AG09309 (cell line): ENCODE results near the gene TIMM21.

Experiments
- DNase-seq: peaks from one replicate; pipeline ENCODE4 v3.0.0-alpha.2; 2010; ENCODE audit warnings: low read depth
- H3K4me3 ChIP-seq: 2 replicates; pipeline ENCODE4 v1.5.1; 2011; ENCODE audit warnings: mild to moderate bottlenecking, low read depth, low read length, moderate library complexity; ENCODE audit not compliant: control insufficient read depth
- TF ChIP-seq, protein P1 (sequence below): IDR thresholded peaks from 2 replicates; pipeline ENCODE4 v1.5.1; 2011; ENCODE audit warnings: mild to moderate bottlenecking, low read depth, low read length, inconsistent platforms; ENCODE audit not compliant: insufficient read depth, control insufficient read depth; ENCODE audit errors: missing control alignments

Gene TIMM21

GRCh38 chr18:74153377-74153776 lies 5.1 kb downstream of the TIMM21 start:
- no peak for DNase-seq
- TF ChIP-seq, protein P1, sequence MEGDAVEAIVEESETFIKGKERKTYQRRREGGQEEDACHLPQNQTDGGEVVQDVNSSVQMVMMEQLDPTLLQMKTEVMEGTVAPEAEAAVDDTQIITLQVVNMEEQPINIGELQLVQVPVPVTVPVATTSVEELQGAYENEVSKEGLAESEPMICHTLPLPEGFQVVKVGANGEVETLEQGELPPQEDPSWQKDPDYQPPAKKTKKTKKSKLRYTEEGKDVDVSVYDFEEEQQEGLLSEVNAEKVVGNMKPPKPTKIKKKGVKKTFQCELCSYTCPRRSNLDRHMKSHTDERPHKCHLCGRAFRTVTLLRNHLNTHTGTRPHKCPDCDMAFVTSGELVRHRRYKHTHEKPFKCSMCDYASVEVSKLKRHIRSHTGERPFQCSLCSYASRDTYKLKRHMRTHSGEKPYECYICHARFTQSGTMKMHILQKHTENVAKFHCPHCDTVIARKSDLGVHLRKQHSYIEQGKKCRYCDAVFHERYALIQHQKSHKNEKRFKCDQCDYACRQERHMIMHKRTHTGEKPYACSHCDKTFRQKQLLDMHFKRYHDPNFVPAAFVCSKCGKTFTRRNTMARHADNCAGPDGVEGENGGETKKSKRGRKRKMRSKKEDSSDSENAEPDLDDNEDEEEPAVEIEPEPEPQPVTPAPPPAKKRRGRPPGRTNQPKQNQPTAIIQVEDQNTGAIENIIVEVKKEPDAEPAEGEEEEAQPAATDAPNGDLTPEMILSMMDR = no peak
- H3K4me3 ChIP-seq = no peak overlapping the region

- TF ChIP-seq, protein P1 = no peak
- no peak for DNase-seq
- no peak overlapping the region for H3K4me3 ChIP-seq
Observed at GRCh38 chr18:74153793-74154192, 5.5 kb downstream of the TIMM21 start.

- no peak for DNase-seq
- TF ChIP-seq, protein P1 = no peak
- no peak overlapping the region for H3K4me3 ChIP-seq
Observed at GRCh38 chr18:74154716-74155115, 6.4 kb downstream of the TIMM21 start.

DNA sequence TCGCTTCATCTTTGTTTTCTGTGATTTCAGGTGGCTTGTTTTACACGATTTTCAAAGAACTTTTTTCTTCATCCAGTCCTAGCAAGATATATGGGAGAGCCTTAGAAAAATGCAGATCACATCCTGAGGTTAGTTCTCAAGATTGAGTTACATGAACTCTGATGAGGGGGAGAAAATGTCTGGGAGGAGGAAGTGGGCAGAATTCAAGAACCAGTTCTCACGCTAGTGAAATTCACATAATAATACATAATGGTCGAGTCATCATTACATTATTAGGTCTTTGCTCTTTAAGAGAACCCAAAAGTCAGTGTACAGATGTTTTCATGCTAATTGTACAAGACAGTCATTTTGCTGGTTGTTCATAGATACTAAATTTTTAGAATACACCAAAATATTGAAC lies 7.0 kb downstream of the TIMM21 start:
- DNase-seq = no peak
- no peak overlapping the region for H3K4me3 ChIP-seq
- TF ChIP-seq, protein P1 = no peak

- TF ChIP-seq, protein P1 = no peak
- no peak overlapping the region for H3K4me3 ChIP-seq
- DNase-seq = no peak
Observed at GRCh38 chr18:74163019-74163660, 14.8 kb downstream of the TIMM21 start.

DNA sequence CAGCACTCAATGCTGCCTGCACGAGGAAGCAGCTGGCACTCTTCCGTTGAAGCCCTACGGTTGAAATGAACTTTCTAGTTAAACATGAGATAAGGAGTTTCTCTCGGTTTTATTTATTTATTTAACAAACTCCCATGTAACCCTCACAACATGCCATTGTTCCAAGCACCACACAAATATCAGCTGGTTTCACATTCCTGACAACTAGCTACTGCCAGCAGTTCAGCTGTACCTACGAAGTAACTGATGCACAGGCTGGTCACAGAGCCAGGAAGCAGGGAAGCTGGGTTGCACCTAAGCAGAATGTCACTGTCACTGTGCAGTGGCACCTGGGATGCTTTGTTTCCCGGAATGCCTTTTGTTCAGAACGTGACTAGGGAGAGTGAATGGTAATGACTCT lies 18.1 kb downstream of the TIMM21 start:
- no peak for DNase-seq
- TF ChIP-seq, protein P1 = no peak
- no peak overlapping the region for H3K4me3 ChIP-seq
